ENCODE results near the gene SIN3A. TPM values are rescaled to one million over a fixed set of nuclear protein-coding genes. Genes with fewer than 3 reads are reported as not detected.

Gene SIN3A
- total RNA-seq, 1 experiment from 2014 or later = 24.9 TPM

DNA sequence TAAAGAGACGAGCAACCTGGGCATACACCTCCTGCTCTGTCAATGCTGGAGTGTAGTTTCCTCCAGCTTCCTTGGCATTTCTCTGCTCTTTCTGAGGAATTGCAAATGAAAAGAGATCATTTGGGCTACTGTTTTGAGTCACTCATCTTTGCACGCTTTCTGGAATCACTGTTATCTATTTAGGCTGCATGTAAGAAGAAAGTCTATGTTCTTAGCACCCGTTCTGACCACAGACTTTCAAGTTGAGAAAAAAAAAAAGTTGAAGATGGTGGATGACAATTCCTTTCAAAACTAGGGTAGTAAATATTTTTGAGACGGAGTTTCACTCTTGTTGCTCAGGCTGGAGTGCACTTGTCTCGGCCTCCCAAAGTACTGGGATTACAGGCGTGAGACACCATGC, 41.3 kb downstream of the SIN3A start:
- Histone ChIP-seq H3K79me2 (ENCODE audit: low read length) (no peaks in the 10 kb centered on the region), H3K9me2 (replicated peaks; ENCODE audit: low read length) (no peaks in the 10 kb centered on the region), H3K27me3 (ENCODE audit: low read length) (no peaks in the 10 kb centered on the region), H3K36me3 (ENCODE audit: low read depth, low read length) (peaks cover 52% of the 10 kb centered on the region), H3K9ac (ENCODE audit: low read length) (no peak overlapping the region), H4K20me1 (ENCODE audit: low read length) (no peaks in the 10 kb centered on the region), H3K4me3 (ENCODE audit: low read length) (no peak overlapping the region), H3K9me3 (ENCODE audit: low read length) (no peaks in the 10 kb centered on the region), H2AFZ (ENCODE audit: low read length) (no peak overlapping the region), H3K27ac (ENCODE audit: low read length) (no peak overlapping the region), H3K4me2 (ENCODE audit: low read length) (no peak overlapping the region), H3F3A (ENCODE audit: low read length, unreplicated experiment) (no peaks in the 10 kb centered on the region), H3K4me1 (ENCODE audit: insufficient read depth, low read length) (no peaks in the 10 kb centered on the region)
- DNase-seq (no peak), ATAC-seq (no peak)
- ChIA-PET CTCF (no interaction called here), POLR2A (ENCODE audit: unreplicated experiment) (no interaction called here)
- intact Hi-C loops (cut with micrococcal nuclease) = no loop called here
- TF ChIP-seq EZH2phosphoT487 (IDR thresholded peaks at IDR 0.05; ENCODE audit: borderline replicate concordance, low read length) (no peak), EZH2 (IDR thresholded peaks at IDR 0.05; ENCODE audit: low read length, unreplicated experiment) (no peak), CTCF (conservative IDR thresholded peaks at IDR 0.05; ENCODE audit: low read depth, low read length) (no peak)
- no TSS peak for BruUV-seq (replicated peaks)

DNA sequence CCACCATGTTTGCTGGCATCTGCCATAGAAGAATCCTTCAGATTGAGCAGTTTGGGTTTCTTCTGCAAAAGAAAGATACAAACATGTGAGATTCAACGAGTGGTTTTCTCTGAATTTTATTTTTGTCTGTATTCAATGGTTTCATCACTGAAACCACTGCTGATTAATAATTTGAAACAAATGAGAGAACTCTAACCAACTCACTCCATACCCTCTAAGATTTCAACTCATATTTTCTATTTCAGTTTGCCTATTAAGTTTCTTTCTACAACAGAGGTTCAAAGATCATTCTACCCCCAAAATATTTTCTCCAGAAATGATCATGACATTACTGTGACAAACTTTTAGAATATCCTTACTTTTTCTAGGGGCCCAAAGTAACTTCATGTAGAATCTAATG, 44.4 kb downstream of the SIN3A start:
- H2AFZ ChIP-seq (ENCODE audit: low read length) = no peak overlapping the region
- CTCF ChIA-PET = no interaction called here
- POLR2A ChIA-PET (ENCODE audit: unreplicated experiment) = no interaction called here

GRCh38 chr15:75403892-75404291, 47.6 kb downstream of the SIN3A start:
- no peak overlapping the region for H3K4me2 ChIP-seq (ENCODE audit: low read length)
- H3K9me2 ChIP-seq (replicated peaks; ENCODE audit: low read length) = no peaks in the 10 kb centered on the region
- H3K36me3 ChIP-seq (ENCODE audit: low read depth, low read length) = peaks cover 43% of the 10 kb centered on the region
- H3K9me3 ChIP-seq (ENCODE audit: low read length) = no peaks in the 10 kb centered on the region
- H3K4me1 ChIP-seq (ENCODE audit: insufficient read depth, low read length) = no peaks in the 10 kb centered on the region
- H3F3A ChIP-seq (ENCODE audit: low read length, unreplicated experiment) = no peaks in the 10 kb centered on the region
- H3K4me3 ChIP-seq (ENCODE audit: low read length) = no peak overlapping the region
- no peaks in the 10 kb centered on the region for H3K27me3 ChIP-seq (ENCODE audit: low read length)
- ChIA-PET POLR2A (ENCODE audit: unreplicated experiment) (no interaction called here), CTCF (no interaction called here)
- intact Hi-C loops (cut with micrococcal nuclease) = no loop called here
- TF ChIP-seq CTCF (conservative IDR thresholded peaks at IDR 0.05; ENCODE audit: low read depth, low read length) (no peak), EZH2phosphoT487 (IDR thresholded peaks at IDR 0.05; ENCODE audit: borderline replicate concordance, low read length) (no peak), EZH2 (IDR thresholded peaks at IDR 0.05; ENCODE audit: low read length, unreplicated experiment) (no peak)
- H3K79me2 ChIP-seq (ENCODE audit: low read length) = no peaks in the 10 kb centered on the region
- H3K9ac ChIP-seq (ENCODE audit: low read length) = no peak overlapping the region
- no peaks in the 10 kb centered on the region for H4K20me1 ChIP-seq (ENCODE audit: low read length)
- DNase-seq (no peak), ATAC-seq (no peak)
- no peak overlapping the region for H3K27ac ChIP-seq (ENCODE audit: low read length)
- H2AFZ ChIP-seq (ENCODE audit: low read length) = no peak overlapping the region
- no TSS peak for BruUV-seq (replicated peaks)

More for the DNA sequence above, 44.4 kb downstream of the SIN3A start:
- H3K9me2 ChIP-seq (replicated peaks; ENCODE audit: low read length) = no peaks in the 10 kb centered on the region
- no peak overlapping the region for H3K27ac ChIP-seq (ENCODE audit: low read length)
- H3K4me3 ChIP-seq (ENCODE audit: low read length) = no peak overlapping the region
- no peaks in the 10 kb centered on the region for H3K9me3 ChIP-seq (ENCODE audit: low read length)
- no peak for DNase-seq
- peaks cover 48% of the 10 kb centered on the region for H3K36me3 ChIP-seq (ENCODE audit: low read depth, low read length)
- no peak overlapping the region for H3K9ac ChIP-seq (ENCODE audit: low read length)
- ATAC-seq = no peak
- intact Hi-C loops (cut with micrococcal nuclease) = no loop called here
- BruUV-seq (replicated peaks) = no TSS peak
- no peak overlapping the region for H3K4me2 ChIP-seq (ENCODE audit: low read length)
- no peaks in the 10 kb centered on the region for H3K79me2 ChIP-seq (ENCODE audit: low read length)
- no peaks in the 10 kb centered on the region for H3K27me3 ChIP-seq (ENCODE audit: low read length)
- no peak for TF ChIP-seq EZH2phosphoT487 (IDR thresholded peaks at IDR 0.05; ENCODE audit: borderline replicate concordance, low read length)
- no peak for TF ChIP-seq CTCF (conservative IDR thresholded peaks at IDR 0.05; ENCODE audit: low read depth, low read length)
- TF ChIP-seq EZH2 (IDR thresholded peaks at IDR 0.05; ENCODE audit: low read length, unreplicated experiment) = no peak
- no peaks in the 10 kb centered on the region for H3K4me1 ChIP-seq (ENCODE audit: insufficient read depth, low read length)
- no peaks in the 10 kb centered on the region for H3F3A ChIP-seq (ENCODE audit: low read length, unreplicated experiment)
- no peaks in the 10 kb centered on the region for H4K20me1 ChIP-seq (ENCODE audit: low read length)

Measured in PC-3 (cell line).